Measurements from ENCODE around the gene TWIST1. TPM values are rescaled to one million over a fixed set of nuclear protein-coding genes. Genes with fewer than 3 reads are reported as not detected.

The TWIST1 gene
- total and polyA plus RNA-seq, 2 of the 13 experiments (the other 11 are each of a cell fraction or from before 2014, with no cell fraction given): not detected

- no TSS peak for BruUV-seq (replicated peaks)
- Histone ChIP-seq H2AFZ (ENCODE audit: low read length) (no peak overlapping the region), H3K9ac (ENCODE audit: insufficient read depth, low read depth, low read length) (no peak overlapping the region), H3K27ac (ENCODE audit: extremely low read length, insufficient read depth, low read length) (no peak overlapping the region), H4K20me1 (ENCODE audit: insufficient read depth, low read length) (no peaks in the 10 kb centered on the region), H3K36me3 (replicated peaks in 1 of 2; ENCODE audit: control insufficient read depth in 1 of 2, insufficient read depth in 2 of 2, low read length in 2 of 2) (no peaks in the 10 kb centered on the region), H3K4me1 (ENCODE audit: insufficient read depth, low read length) (no peaks in the 10 kb centered on the region), H3K9me3 (ENCODE audit: low read length) (no peaks in the 10 kb centered on the region), H3K4me2 (ENCODE audit: low read depth, low read length) (no peak overlapping the region), H3K79me2 (ENCODE audit: insufficient read depth, low read length) (no peaks in the 10 kb centered on the region), H3K4me3 (replicated peaks in 1 of 3; ENCODE audit: insufficient read depth in 1 of 3, low read depth in 2 of 3, low read length in 3 of 3) (no peak overlapping the region), H3K27me3 (ENCODE audit: control insufficient read depth in 1 of 2, insufficient read depth in 2 of 2, low read length in 2 of 2) (peaks cover 0 to 40% of the 10 kb centered on the region in 2 experiments; a peak in 2 of 5 replicates)
- POLR2A ChIA-PET: no interaction called here
- FAIRE-seq (no peak), ATAC-seq (no peak), DNase-seq (ENCODE audit: low spot score) (no peak)
- intact Hi-C loops (cut with micrococcal nuclease; ENCODE audit: unreplicated experiment): no loop called here
- CTCF ChIA-PET (ENCODE audit: low intra/inter-chr PET ratio, low total read pairs): no interaction called here
- in situ Hi-C loops (cut with HindIII; ENCODE audit: extremely low pct_ligation_motif_present, low pct_unique_long_range_greater_than_20kb): loop anchor here (25.0 kb wide), 1 partner anchor 556 kb away; no protein-coding TSS in a partner anchor
- 38% methylated on average over 33 of the region's 49 CpGs for WGBS (ENCODE audit: low lambda C conversion rate)
- TF ChIP-seq ZNF224 (CRISPR knock-in tag; IDR thresholded peaks at IDR 0.05) (no peak), GABPA (IDR thresholded peaks at IDR 0.05; ENCODE audit: low read depth, low read length) (no peak), GABPA (CRISPR knock-in tag; IDR thresholded peaks at IDR 0.05; ENCODE audit: low read depth) (no peak), ELF4 (CRISPR knock-in tag; IDR thresholded peaks at IDR 0.05; ENCODE audit: borderline replicate concordance) (no peak), ZBTB49 (CRISPR knock-in tag; IDR thresholded peaks at IDR 0.05; ENCODE audit: borderline replicate concordance) (no peak), MAFF (IDR thresholded peaks at IDR 0.05; ENCODE audit: low read depth, low read length) (no peak), ZNF24 (IDR thresholded peaks at IDR 0.05) (no peak), ZNF354B (CRISPR knock-in tag; IDR thresholded peaks at IDR 0.05) (no peak), ZNF800 (CRISPR knock-in tag; IDR thresholded peaks at IDR 0.05) (no peak), ZNF136 (CRISPR knock-in tag; IDR thresholded peaks at IDR 0.05; ENCODE audit: low read depth) (no peak), XRCC5 (optimal IDR thresholded peaks at IDR 0.05; ENCODE audit: low read length) (no peak), ELF1 (CRISPR knock-in tag; IDR thresholded peaks at IDR 0.05) (no peak), ARNT2 (CRISPR knock-in tag; IDR thresholded peaks at IDR 0.05; ENCODE audit: low read depth) (no peak)
Observed at GRCh38 chr7:19106241-19107080, 11.0 kb downstream of the TWIST1 start.

Data from HepG2 (cell line).